WTC11 (cell line): Measurements from ENCODE around the gene LPCAT3. TPM values are rescaled to one million over a fixed set of nuclear protein-coding genes. Genes with fewer than 3 reads are reported as not detected.
A peak's percentile ranks its signal among the peaks of the same experiment; 100 is the strongest.
"Not testable (repeated sequence)": the region's sequence is repeated elsewhere in the genome, so short reads cannot be mapped to it uniquely, and the experiment has no call there.

Experiments
- ATAC-seq: fragments of 200-7000 bp; cut with Tn5 transposase; 2 replicates; pipeline ENCODE4 v1.10.0; 2021; ENCODE audit warnings: mild to moderate bottlenecking, moderate library complexity
- CTCF ChIA-PET: fragments of 300-600 bp; sonication (Branson Sonifier 250); formaldehyde crosslinking; loops from one replicate; lab custom pipeline; 2021; ENCODE audit warnings: antibody characterized with exemption; lab: Charles Lee
- POLR2A ChIA-PET: fragments of 350-600 bp; sonication (Branson Sonifier 250); formaldehyde crosslinking; loops from one replicate; lab custom pipeline; 2021; ENCODE audit warnings: antibody characterized with exemption; lab: Charles Lee
- DNase-seq: peaks from one replicate; pipeline ENCODE4 v3.0.0; 2021; ENCODE audit warnings: low spot score
- H3K27ac Mint-ChIP-seq: 2 replicates; pipeline ENCODE4 v1.8.0; 2021; ENCODE audit warnings: mixed read lengths
- H3K27me3 Mint-ChIP-seq: 2 replicates; pipeline ENCODE4 v1.8.0; 2021; ENCODE audit warnings: low read depth, mild to moderate bottlenecking, moderate library complexity, mixed read lengths
- H3K36me3 Mint-ChIP-seq: 2 replicates; pipeline ENCODE4 v1.8.0; 2021; ENCODE audit warnings: mixed read lengths
- H3K4me1 Mint-ChIP-seq: 2 replicates; pipeline ENCODE4 v1.8.0; 2022; ENCODE audit warnings: mixed read lengths
- H3K4me3 Mint-ChIP-seq: 2 replicates; pipeline ENCODE4 v1.8.0; 2021; ENCODE audit warnings: mild to moderate bottlenecking, moderate library complexity, mixed read lengths
- H3K9me3 Mint-ChIP-seq: 2 replicates; pipeline ENCODE4 v1.8.0; 2021; ENCODE audit warnings: mixed read lengths
- ATF1 ChIP-seq: sonication (generic); formaldehyde crosslinking; IDR thresholded peaks from 2 replicates; pipeline ENCODE4 v1.8.1; 2023; ENCODE audit warnings: mild to moderate bottlenecking, moderate library complexity, missing genetic modification reagents
- CBFB ChIP-seq: sonication (generic); formaldehyde crosslinking; IDR thresholded peaks from 2 replicates; pipeline ENCODE4 v1.8.1; 2022; ENCODE audit warnings: mild to moderate bottlenecking, low read depth, missing genetic modification reagents
- CREM ChIP-seq: sonication (generic); formaldehyde crosslinking; IDR thresholded peaks from 2 replicates; pipeline ENCODE4 v1.8.1; 2022; ENCODE audit warnings: mild to moderate bottlenecking, missing genetic modification reagents, moderate library complexity
- E2F1 ChIP-seq: sonication (generic); formaldehyde crosslinking; IDR thresholded peaks from 2 replicates; pipeline ENCODE4 v1.8.0; 2022; ENCODE audit warnings: mild to moderate bottlenecking, missing genetic modification reagents
- E2F4 ChIP-seq: sonication (generic); formaldehyde crosslinking; IDR thresholded peaks from 2 replicates; pipeline ENCODE4 v1.8.1; 2022; ENCODE audit warnings: low read depth, mild to moderate bottlenecking, moderate library complexity, missing genetic modification reagents, borderline replicate concordance
- ELF4 ChIP-seq: sonication (generic); formaldehyde crosslinking; IDR thresholded peaks from 2 replicates; pipeline ENCODE4 v1.8.1; 2022; ENCODE audit warnings: low read depth, mild to moderate bottlenecking, moderate library complexity, missing genetic modification reagents
- FOXP4 ChIP-seq: sonication (generic); formaldehyde crosslinking; IDR thresholded peaks from 2 replicates; pipeline ENCODE4 v1.8.0; 2022; ENCODE audit warnings: mild to moderate bottlenecking, missing genetic modification reagents
- GTF2I ChIP-seq: fragments of 250-450 bp; sonication (Bioruptor Pico); conservative IDR thresholded peaks from 2 replicates; pipeline ENCODE4 v1.4.0; 2021; ENCODE audit warnings: mild to moderate bottlenecking
- HMGA2 ChIP-seq: fragments of 250-450 bp; sonication (Bioruptor Pico); IDR thresholded peaks from 2 replicates; pipeline ENCODE4 v1.4.0; 2021; ENCODE audit warnings: mild to moderate bottlenecking, moderate library complexity
- NR1H2 ChIP-seq: sonication (generic); formaldehyde crosslinking; IDR thresholded peaks from 2 replicates; pipeline ENCODE4 v1.9.0; 2021; ENCODE audit warnings: mild to moderate bottlenecking, moderate library complexity, missing genetic modification reagents
- NR3C1 ChIP-seq: sonication (generic); formaldehyde crosslinking; conservative IDR thresholded peaks from 2 replicates; pipeline ENCODE4 v1.8.1; 2023; ENCODE audit warnings: low read depth, mild to moderate bottlenecking, missing genetic modification reagents
- SOX15 ChIP-seq: fragments of 250-450 bp; sonication (Bioruptor Pico); IDR thresholded peaks from 2 replicates; pipeline ENCODE4 v1.9.0; 2021; ENCODE audit warnings: mild to moderate bottlenecking
- USF2 ChIP-seq: sonication (generic); formaldehyde crosslinking; IDR thresholded peaks from 2 replicates; pipeline ENCODE4 v1.8.1; 2023; ENCODE audit warnings: mild to moderate bottlenecking, missing genetic modification reagents, moderate library complexity
- ZBTB21 ChIP-seq: sonication (generic); formaldehyde crosslinking; IDR thresholded peaks from 2 replicates; pipeline ENCODE4 v1.8.1; 2023; ENCODE audit warnings: mild to moderate bottlenecking, missing genetic modification reagents, borderline replicate concordance
- ZNF263 ChIP-seq: sonication (generic); formaldehyde crosslinking; IDR thresholded peaks from 2 replicates; pipeline ENCODE4 v1.8.1; 2022; ENCODE audit warnings: low read depth, mild to moderate bottlenecking, moderate library complexity, missing genetic modification reagents
- total RNA-seq: library from RNA; stranded (reverse); gene quantifications from 3 replicates; pipeline ENCODE4 v1.2.3, GENCODE V29; 2021
- TF ChIP-seq, protein P1 (sequence below): fragments of 250-450 bp; sonication (Bioruptor Pico); IDR thresholded peaks from 2 replicates; pipeline ENCODE4 v1.9.0; 2021; ENCODE audit warnings: moderate library complexity, mild to moderate bottlenecking, inconsistent platforms, borderline replicate concordance
- TF ChIP-seq, protein P2 (sequence below): sonication (generic); formaldehyde crosslinking; IDR thresholded peaks from 2 replicates; pipeline ENCODE4 v1.8.1; 2023; ENCODE audit warnings: mild to moderate bottlenecking, missing genetic modification reagents
- TF ChIP-seq, protein P3 (sequence below): sonication (generic); formaldehyde crosslinking; IDR thresholded peaks from 2 replicates; pipeline ENCODE4 v1.8.1; 2022; ENCODE audit warnings: mild to moderate bottlenecking, moderate library complexity, missing genetic modification reagents

Gene LPCAT3
- total RNA-seq, 1 experiment from 2014 or later: 40.0 TPM

DNA sequence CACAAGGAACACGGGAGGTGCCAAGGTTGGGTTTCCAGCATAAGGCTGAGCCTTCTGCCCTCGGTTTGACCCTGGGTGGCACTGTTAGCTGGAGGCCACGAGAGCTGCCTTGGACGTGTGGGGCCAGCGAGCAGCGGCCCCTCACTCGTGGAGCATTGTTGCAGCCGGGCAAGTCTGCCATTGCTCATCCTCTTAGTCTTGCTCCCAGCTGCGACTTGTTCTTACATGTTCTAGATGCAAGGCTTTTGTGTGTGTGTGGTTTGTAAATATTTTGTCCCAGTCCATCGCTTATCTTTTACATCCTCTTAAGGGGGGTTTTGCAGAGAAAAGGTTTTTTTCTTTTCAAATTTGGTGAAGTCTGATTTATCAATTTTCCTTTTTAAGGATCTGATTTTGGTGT, 21.1 kb upstream of the LPCAT3 start (continued):
- no peak for TF ChIP-seq USF2
- no peak for TF ChIP-seq ZNF263 (CRISPR knock-in tag)
- TF ChIP-seq E2F1: no peak

GRCh38 chr12:7038591-7038990, 20.3 kb upstream of the LPCAT3 start:
- H3K4me1 Mint-ChIP-seq: peaks cover 29% of the 10 kb centered on the region
- POLR2A ChIA-PET: no interaction called here
- H3K4me3 Mint-ChIP-seq: no peak overlapping the region
- H3K36me3 Mint-ChIP-seq: 0 out of 2 replicates have a peak, but pooled peaks cover 5% of the 10 kb centered on the region
- CTCF ChIA-PET: interaction anchor here (0.6 to 1.2 kb wide), 5 partner anchors 14 to 71 kb away, joined by 3 to 7 read pairs (median 4); partner anchors contain the start of genes C1RL and LPCAT3
- peaks cover 11% of the 10 kb centered on the region for H3K9me3 Mint-ChIP-seq
- H3K27me3 Mint-ChIP-seq: no peaks in the 10 kb centered on the region
- no peak for DNase-seq
- no peak for TF ChIP-seq CBFB (CRISPR knock-in tag)
- no peak for TF ChIP-seq ELF4 (CRISPR knock-in tag)
- ATAC-seq: no peak
- H3K27ac Mint-ChIP-seq: peak overlapping the region; percentile 42; the same call in 1 of the 2 replicates

DNA sequence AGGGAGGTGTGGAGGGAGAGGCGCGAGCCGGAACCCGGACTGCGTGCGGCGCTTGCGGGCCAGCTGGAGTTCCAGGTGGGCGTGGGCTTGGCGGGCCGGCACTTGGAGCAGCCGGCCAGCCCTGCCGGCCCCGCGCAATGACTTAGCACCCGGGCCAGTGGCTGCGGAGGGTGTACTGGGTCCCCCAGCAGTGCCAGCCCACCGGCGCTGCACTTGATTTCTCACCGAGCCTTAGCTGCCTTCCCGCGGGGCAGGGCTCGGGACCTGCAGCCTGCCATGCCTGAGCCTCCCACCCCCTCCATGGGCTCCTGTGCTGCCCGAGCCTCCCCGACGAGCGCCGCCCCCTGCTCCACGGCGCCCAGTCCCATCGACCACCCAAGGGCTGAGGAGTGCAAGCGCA, 19.1 kb upstream of the LPCAT3 start:
- POLR2A ChIA-PET, H3K27me3 Mint-ChIP-seq, H3K27ac Mint-ChIP-seq, DNase-seq, H3K4me3 Mint-ChIP-seq, H3K36me3 Mint-ChIP-seq, ATAC-seq: not testable (repeated sequence)
- H3K4me1 Mint-ChIP-seq: peaks cover 29% of the 10 kb centered on the region
- CTCF ChIA-PET: interaction anchor here (1.2 kb wide), 1 partner anchor 72 kb away, joined by 5 read pairs; the partner anchor contains the start of gene C1RL
- H3K9me3 Mint-ChIP-seq: peaks cover 13% of the 10 kb centered on the region

GRCh38 chr12:7035463-7035862, 17.2 kb upstream of the LPCAT3 start:
- no peak for ATAC-seq
- TF ChIP-seq ZBTB21 (CRISPR knock-in tag): no peak
- TF ChIP-seq, protein P1, sequence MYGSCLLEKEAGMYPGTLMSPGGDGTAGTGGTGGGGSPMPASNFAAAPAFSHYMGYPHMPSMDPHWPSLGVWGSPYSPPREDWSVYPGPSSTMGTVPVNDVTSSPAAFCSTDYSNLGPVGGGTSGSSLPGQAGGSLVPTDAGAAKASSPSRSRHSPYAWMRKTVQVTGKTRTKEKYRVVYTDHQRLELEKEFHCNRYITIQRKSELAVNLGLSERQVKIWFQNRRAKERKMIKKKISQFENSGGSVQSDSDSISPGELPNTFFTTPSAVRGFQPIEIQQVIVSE: no peak
- no peak for TF ChIP-seq NR1H2 (CRISPR knock-in tag)
- TF ChIP-seq NR3C1 (CRISPR knock-in tag): no peak
- TF ChIP-seq E2F4 (CRISPR knock-in tag): no peak
- no peak for TF ChIP-seq FOXP4 (CRISPR knock-in tag)
- TF ChIP-seq, protein P2, sequence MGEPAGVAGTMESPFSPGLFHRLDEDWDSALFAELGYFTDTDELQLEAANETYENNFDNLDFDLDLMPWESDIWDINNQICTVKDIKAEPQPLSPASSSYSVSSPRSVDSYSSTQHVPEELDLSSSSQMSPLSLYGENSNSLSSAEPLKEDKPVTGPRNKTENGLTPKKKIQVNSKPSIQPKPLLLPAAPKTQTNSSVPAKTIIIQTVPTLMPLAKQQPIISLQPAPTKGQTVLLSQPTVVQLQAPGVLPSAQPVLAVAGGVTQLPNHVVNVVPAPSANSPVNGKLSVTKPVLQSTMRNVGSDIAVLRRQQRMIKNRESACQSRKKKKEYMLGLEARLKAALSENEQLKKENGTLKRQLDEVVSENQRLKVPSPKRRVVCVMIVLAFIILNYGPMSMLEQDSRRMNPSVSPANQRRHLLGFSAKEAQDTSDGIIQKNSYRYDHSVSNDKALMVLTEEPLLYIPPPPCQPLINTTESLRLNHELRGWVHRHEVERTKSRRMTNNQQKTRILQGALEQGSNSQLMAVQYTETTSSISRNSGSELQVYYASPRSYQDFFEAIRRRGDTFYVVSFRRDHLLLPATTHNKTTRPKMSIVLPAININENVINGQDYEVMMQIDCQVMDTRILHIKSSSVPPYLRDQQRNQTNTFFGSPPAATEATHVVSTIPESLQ (CRISPR knock-in tag): no peak
- no peak for TF ChIP-seq HMGA2
- no peak for TF ChIP-seq CREM (CRISPR knock-in tag)
- TF ChIP-seq ATF1 (CRISPR knock-in tag): no peak
- TF ChIP-seq SOX15 (CRISPR knock-in tag): no peak
- TF ChIP-seq, protein P3, sequence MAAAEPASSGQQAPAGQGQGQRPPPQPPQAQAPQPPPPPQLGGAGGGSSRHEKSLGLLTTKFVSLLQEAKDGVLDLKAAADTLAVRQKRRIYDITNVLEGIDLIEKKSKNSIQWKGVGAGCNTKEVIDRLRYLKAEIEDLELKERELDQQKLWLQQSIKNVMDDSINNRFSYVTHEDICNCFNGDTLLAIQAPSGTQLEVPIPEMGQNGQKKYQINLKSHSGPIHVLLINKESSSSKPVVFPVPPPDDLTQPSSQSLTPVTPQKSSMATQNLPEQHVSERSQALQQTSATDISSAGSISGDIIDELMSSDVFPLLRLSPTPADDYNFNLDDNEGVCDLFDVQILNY: no peak
- no peak for TF ChIP-seq GTF2I (CRISPR knock-in tag)
- TF ChIP-seq, all 79 proteins: peak for 0
- H3K4me3 Mint-ChIP-seq: no peak overlapping the region
- CTCF ChIA-PET: no interaction called here
- peaks cover 15% of the 10 kb centered on the region for H3K9me3 Mint-ChIP-seq
- peaks cover 22% of the 10 kb centered on the region for H3K4me1 Mint-ChIP-seq
- DNase-seq: no peak
- no peaks in the 10 kb centered on the region; the same call in 1 of the 2 replicates for H3K27me3 Mint-ChIP-seq
- H3K36me3 Mint-ChIP-seq: 0 out of 2 replicates have a peak, but pooled peaks cover 5% of the 10 kb centered on the region
- POLR2A ChIA-PET: no interaction called here
- H3K27ac Mint-ChIP-seq: no peak overlapping the region
